Measurements from ENCODE around the gene CERT1. TPM values are rescaled to one million over a fixed set of nuclear protein-coding genes. Genes with fewer than 3 reads are reported as not detected.
A peak's percentile ranks its signal among the peaks of the same experiment; 100 is the strongest.

The CERT1 gene
- total RNA-seq, 1 donor from 2014 or later: 60.7 TPM

- ATAC-seq (no peak), DNase-seq (no peak)
- TF ChIP-seq CTCF (IDR thresholded peaks at IDR 0.05): no peak
- no peak overlapping the region for H3K27ac ChIP-seq
- H3K4me3 ChIP-seq: no peak overlapping the region
- intact Hi-C loops (cut with DNase I): no loop called here
- no peaks in the 10 kb centered on the region for H3K4me1 ChIP-seq
- no peaks in the 10 kb centered on the region for H3K9me3 ChIP-seq
- H3K27me3 ChIP-seq: no peaks in the 10 kb centered on the region
- no peaks in the 10 kb centered on the region for H3K36me3 ChIP-seq
These were observed 77.5 kb downstream of the CERT1 start for GRCh38 chr5:75433814-75434506.

GRCh38 chr5:75414241-75414640 is 97.2 kb downstream of the CERT1 start:
- Histone ChIP-seq H3K36me3 (peaks cover 56% of the 10 kb centered on the region), H3K4me1 (no peaks in the 10 kb centered on the region), H3K27me3 (no peaks in the 10 kb centered on the region), H3K9me3 (no peaks in the 10 kb centered on the region), H3K4me3 (no peak overlapping the region), H3K27ac (no peak overlapping the region)
- TF ChIP-seq CTCF (IDR thresholded peaks at IDR 0.05): no peak
- DNase-seq (no peak), ATAC-seq (no peak)
- intact Hi-C loops (cut with DNase I): no loop called here

- ATAC-seq: no peak
- TF ChIP-seq CTCF (IDR thresholded peaks at IDR 0.05): peak; percentile 6
- H3K36me3 ChIP-seq: peaks cover 37% of the 10 kb centered on the region
- H3K27me3 ChIP-seq: no peaks in the 10 kb centered on the region
- no peaks in the 10 kb centered on the region for H3K4me1 ChIP-seq
- H3K9me3 ChIP-seq: no peaks in the 10 kb centered on the region
- no peak for DNase-seq
- no peak overlapping the region for H3K4me3 ChIP-seq
- no peak overlapping the region for H3K27ac ChIP-seq
- intact Hi-C loops (cut with DNase I): no loop called here
These were observed 99.1 kb downstream of the CERT1 start for GRCh38 chr5:75412111-75412990.

- no peak overlapping the region for H3K4me3 ChIP-seq
- no peaks in the 10 kb centered on the region for H3K4me1 ChIP-seq
- peaks cover 38% of the 10 kb centered on the region for H3K36me3 ChIP-seq
- H3K27ac ChIP-seq: no peak overlapping the region
- H3K27me3 ChIP-seq: no peaks in the 10 kb centered on the region
- no peak for DNase-seq
- ATAC-seq: no peak
- intact Hi-C loops (cut with DNase I): no loop called here
- H3K9me3 ChIP-seq: no peaks in the 10 kb centered on the region
- no peak for TF ChIP-seq CTCF (IDR thresholded peaks at IDR 0.05)
These were observed 106.1 kb downstream of the CERT1 start for GRCh38 chr5:75405296-75405695.

- Histone ChIP-seq H3K36me3 (peaks cover 51% of the 10 kb centered on the region), H3K4me3 (no peak overlapping the region), H3K9me3 (no peaks in the 10 kb centered on the region), H3K27me3 (no peaks in the 10 kb centered on the region), H3K4me1 (no peaks in the 10 kb centered on the region), H3K27ac (no peak overlapping the region)
- TF ChIP-seq CTCF (IDR thresholded peaks at IDR 0.05): no peak
- ATAC-seq (no peak), DNase-seq (no peak)
- intact Hi-C loops (cut with DNase I): no loop called here
These were observed 116.2 kb downstream of the CERT1 start for GRCh38 chr5:75395277-75395676.

All from upper lobe of right lung (tissue), 1 donor.